GM19452 (cell line): ENCODE results near the gene MTUS2.

ENCODE experiments used
- ATAC-seq: cut with Tn5 transposase; IDR thresholded peaks from one replicate; pipeline ENCODE4 v1.9.1; 2021; ENCODE audit not compliant: unreplicated experiment

Gene MTUS2

GRCh38 chr13:28856287-28856686 lies 36.1 kb downstream of the MTUS2 start:
- no peak for ATAC-seq

- no peak for ATAC-seq
These were observed 38.9 kb downstream of the MTUS2 start for GRCh38 chr13:28859069-28859468.

GRCh38 chr13:28859717-28860116 lies 39.6 kb downstream of the MTUS2 start:
- ATAC-seq, result no peak

- ATAC-seq, result no peak
These were observed 44.4 kb downstream of the MTUS2 start for GRCh38 chr13:28864544-28864943.

GRCh38 chr13:28865149-28865744 lies 45.1 kb downstream of the MTUS2 start:
- no peak for ATAC-seq

- ATAC-seq, result no peak
These were observed 45.8 kb downstream of the MTUS2 start for GRCh38 chr13:28865951-28866350.

- ATAC-seq, result no peak
These were observed 46.8 kb downstream of the MTUS2 start for GRCh38 chr13:28866932-28867331.

- ATAC-seq, result no peak
These were observed 47.4 kb downstream of the MTUS2 start for GRCh38 chr13:28867564-28867963.

GRCh38 chr13:28872427-28873176 lies 52.5 kb downstream of the MTUS2 start:
- ATAC-seq, result no peak

GRCh38 chr13:28875846-28876615 lies 55.9 kb downstream of the MTUS2 start:
- ATAC-seq, result no peak

GRCh38 chr13:28877408-28877807 lies 57.3 kb downstream of the MTUS2 start:
- ATAC-seq, result no peak

GRCh38 chr13:28885181-28885580 lies 65.0 kb downstream of the MTUS2 start:
- ATAC-seq, result no peak

GRCh38 chr13:28889086-28889732 lies 69.1 kb downstream of the MTUS2 start:
- no peak for ATAC-seq

GRCh38 chr13:28890712-28891111 lies 70.6 kb downstream of the MTUS2 start:
- no peak for ATAC-seq

- no peak for ATAC-seq
These were observed 97.9 kb downstream of the MTUS2 start for GRCh38 chr13:28918030-28918429.

GRCh38 chr13:28922341-28922740 lies 102.2 kb downstream of the MTUS2 start:
- no peak for ATAC-seq

GRCh38 chr13:28935104-28935503 lies 115.0 kb downstream of the MTUS2 start:
- no peak for ATAC-seq

GRCh38 chr13:28942906-28943305 lies 122.8 kb downstream of the MTUS2 start:
- ATAC-seq, result no peak

- ATAC-seq, result no peak
These were observed 133.7 kb downstream of the MTUS2 start for GRCh38 chr13:28953714-28954418.

GRCh38 chr13:28954419-28954725 lies 134.2 kb downstream of the MTUS2 start:
- no peak for ATAC-seq

GRCh38 chr13:28954810-28955209 lies 134.7 kb downstream of the MTUS2 start:
- no peak for ATAC-seq
